ENCODE data around the gene NUMB.

Gene NUMB

DNA sequence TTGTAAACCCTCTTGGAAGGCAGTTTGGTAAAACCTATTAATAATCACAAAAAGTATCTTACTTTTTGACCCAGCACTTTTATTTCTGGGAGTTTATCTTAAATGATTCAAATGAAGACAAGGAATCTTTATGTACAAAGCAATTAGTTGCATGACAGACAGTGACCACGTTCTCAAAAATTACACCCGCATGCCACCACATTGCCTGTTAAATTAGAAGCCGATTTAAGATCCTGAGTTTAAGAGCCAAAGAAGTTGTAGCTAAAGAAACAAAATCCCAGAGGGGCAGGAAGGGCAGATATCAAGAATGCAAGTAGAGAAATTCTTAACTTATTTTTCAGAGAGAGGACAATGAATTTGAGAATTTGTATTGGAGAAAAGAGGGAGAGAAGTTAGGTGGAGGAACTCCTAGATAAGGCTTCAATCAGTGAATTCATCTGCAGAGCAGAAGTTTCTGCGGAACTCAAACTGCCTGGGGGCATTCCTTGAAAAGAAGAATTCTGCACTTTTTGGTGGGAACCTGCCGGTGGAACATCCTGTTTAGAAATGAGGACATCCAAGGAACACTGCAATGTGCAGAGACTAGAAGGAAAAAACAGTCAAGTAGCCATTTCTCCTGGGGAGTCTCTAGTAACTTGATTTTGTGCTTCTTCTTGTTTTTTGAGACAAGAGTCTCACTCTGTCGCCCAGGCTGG is 31.3 kb upstream of the NUMB start:
- H3K27me3 ChIP-seq (ENCODE audit: insufficient read depth, low read length) = no peaks in the 10 kb centered on the region
- peaks cover 10 to 20% of the 10 kb centered on the region in 2 experiments for H3K4me1 ChIP-seq (ENCODE audit: control insufficient read depth in 1 of 2, insufficient read depth in 2 of 2, low read length in 2 of 2)
- peak; percentile 94 to 99 for DNase-seq
- no peak overlapping the region for H4K91ac ChIP-seq (ENCODE audit: low read depth, low read length)
- no peak overlapping the region for H3K4me3 ChIP-seq (ENCODE audit: low read depth, low read length)
- WGBS (ENCODE audit: extremely low coverage, insufficient coverage, insufficient read length) = no CpG with 5 or more reads among the region's 6 CpGs
- no peak overlapping the region for H3K4ac ChIP-seq (ENCODE audit: low read depth, low read length)
- no peak overlapping the region for H3K9ac ChIP-seq (ENCODE audit: low read length)
- H3K23ac ChIP-seq (ENCODE audit: low read length) = no peak overlapping the region
- peaks cover 9% of the 10 kb centered on the region for H3K79me2 ChIP-seq (ENCODE audit: control insufficient read depth, insufficient read depth, low read length, poor library complexity)
- no peak overlapping the region for H2BK120ac ChIP-seq (ENCODE audit: insufficient read depth, low read length, poor library complexity)
- H3K79me1 ChIP-seq (ENCODE audit: low read length) = peaks cover 6% of the 10 kb centered on the region
- no peak overlapping the region for H2AFZ ChIP-seq (ENCODE audit: insufficient read depth, low read length, poor library complexity)
- H3K27ac ChIP-seq (ENCODE audit: low read depth, low read length) = no peak overlapping the region
- H3K18ac ChIP-seq (ENCODE audit: low read length) = no peak overlapping the region
- no peak overlapping the region for H2BK5ac ChIP-seq (ENCODE audit: low read depth, low read length, poor library complexity)
- peaks cover 1% of the 10 kb centered on the region for H3K9me3 ChIP-seq (ENCODE audit: insufficient read depth, low read depth, low read length)
- H4K8ac ChIP-seq (ENCODE audit: low read depth, low read length) = no peak overlapping the region
- H3K36me3 ChIP-seq (ENCODE audit: control insufficient read depth in 1 of 2, insufficient read depth in 2 of 2, low read length in 2 of 2) = no peaks in the 10 kb centered on the region
- no peak overlapping the region for H4K12ac ChIP-seq (ENCODE audit: low read depth, low read length)
- no peak overlapping the region for H3K4me2 ChIP-seq (ENCODE audit: low read length)
- no peak overlapping the region for H2AK5ac ChIP-seq (ENCODE audit: low read length)
- no peak overlapping the region for H3K14ac ChIP-seq (ENCODE audit: low read length)
- no peak overlapping the region for H2BK12ac ChIP-seq (ENCODE audit: low read length)

DNA sequence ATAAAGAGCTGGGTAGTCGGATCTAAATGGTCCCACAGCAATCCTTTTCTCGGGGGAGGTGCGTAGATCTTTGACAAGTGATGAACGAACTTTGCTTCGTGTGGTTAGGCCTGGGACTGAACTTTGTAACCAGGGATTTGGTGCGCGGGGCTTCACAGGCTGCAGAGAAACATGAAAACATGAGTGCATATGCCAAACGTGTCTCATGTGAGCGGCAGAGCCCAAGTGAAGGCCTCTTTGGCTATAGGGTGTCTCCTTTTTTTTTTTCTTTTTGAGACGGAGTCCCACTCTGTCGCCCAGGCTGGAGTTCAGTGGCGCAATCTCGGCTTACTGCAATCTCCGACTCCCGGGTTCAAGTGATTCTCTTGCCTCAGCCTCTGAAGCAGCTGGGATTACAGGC is 20.3 kb upstream of the NUMB start:
- Histone ChIP-seq H2BK5ac (ENCODE audit: low read depth, low read length, poor library complexity) (no peak overlapping the region), H3K79me1 (ENCODE audit: low read length) (no peaks in the 10 kb centered on the region), H3K4me2 (ENCODE audit: low read length) (no peak overlapping the region), H4K91ac (ENCODE audit: low read depth, low read length) (no peak overlapping the region), H3K9ac (ENCODE audit: low read length) (no peak overlapping the region), H3K4me1 (ENCODE audit: control insufficient read depth in 1 of 2, insufficient read depth in 2 of 2, low read length in 2 of 2) (no peaks in the 10 kb centered on the region), H3K36me3 (ENCODE audit: control insufficient read depth in 1 of 2, insufficient read depth in 2 of 2, low read length in 2 of 2) (no peaks in the 10 kb centered on the region), H3K9me3 (ENCODE audit: insufficient read depth, low read depth, low read length) (no peaks in the 10 kb centered on the region), H3K4ac (ENCODE audit: low read depth, low read length) (no peak overlapping the region), H3K18ac (ENCODE audit: low read length) (no peak overlapping the region), H3K14ac (ENCODE audit: low read length) (no peak overlapping the region), H2BK120ac (ENCODE audit: insufficient read depth, low read length, poor library complexity) (no peak overlapping the region), H3K79me2 (ENCODE audit: control insufficient read depth, insufficient read depth, low read length, poor library complexity) (no peaks in the 10 kb centered on the region), H3K4me3 (ENCODE audit: low read depth, low read length) (no peak overlapping the region), H3K27ac (ENCODE audit: low read depth, low read length) (no peak overlapping the region), H3K23ac (ENCODE audit: low read length) (no peak overlapping the region), H3K27me3 (ENCODE audit: insufficient read depth, low read length) (no peaks in the 10 kb centered on the region), H4K12ac (ENCODE audit: low read depth, low read length) (no peak overlapping the region), H2BK12ac (ENCODE audit: low read length) (no peak overlapping the region), H2AK5ac (ENCODE audit: low read length) (no peak overlapping the region), H2AFZ (ENCODE audit: insufficient read depth, low read length, poor library complexity) (no peak overlapping the region), H4K8ac (ENCODE audit: low read depth, low read length) (no peak overlapping the region)
- no peak for DNase-seq
- WGBS (ENCODE audit: extremely low coverage, insufficient coverage, insufficient read length) = no CpG with 5 or more reads among the region's 15 CpGs

DNA sequence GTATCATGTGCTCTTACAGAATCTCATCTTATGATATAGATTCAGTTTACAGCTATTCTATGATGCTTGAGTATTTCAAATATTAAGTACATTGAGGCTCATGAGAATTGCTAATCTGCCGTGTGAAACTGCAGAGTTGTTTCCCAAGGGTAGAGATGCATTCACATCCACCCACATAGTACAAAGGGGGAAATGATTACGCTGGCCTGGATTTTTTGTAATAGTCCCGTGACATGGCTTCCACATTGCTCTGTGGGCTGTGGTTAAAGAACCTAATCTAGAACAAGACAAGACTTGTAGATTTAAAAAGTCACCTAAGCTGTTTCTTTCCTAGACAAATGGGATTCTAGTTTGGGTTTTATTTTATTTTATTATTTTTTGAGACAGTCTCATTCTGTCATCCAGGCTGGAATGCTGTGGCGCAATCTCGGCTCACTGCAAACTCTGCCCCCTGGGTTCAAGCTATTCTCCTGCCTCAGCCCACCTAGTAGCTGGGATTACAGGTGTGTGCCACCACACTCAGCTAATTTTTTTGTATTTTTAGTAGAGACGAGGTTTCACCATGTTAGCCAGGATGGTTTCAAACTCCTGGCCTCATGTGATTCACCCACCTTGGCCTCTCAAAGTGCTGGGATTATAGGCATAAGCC is 19.4 kb upstream of the NUMB start:
- no peak overlapping the region for H3K27ac ChIP-seq (ENCODE audit: low read depth, low read length)
- no CpG with 5 or more reads among the region's 6 CpGs for WGBS (ENCODE audit: extremely low coverage, insufficient coverage, insufficient read length)

DNA sequence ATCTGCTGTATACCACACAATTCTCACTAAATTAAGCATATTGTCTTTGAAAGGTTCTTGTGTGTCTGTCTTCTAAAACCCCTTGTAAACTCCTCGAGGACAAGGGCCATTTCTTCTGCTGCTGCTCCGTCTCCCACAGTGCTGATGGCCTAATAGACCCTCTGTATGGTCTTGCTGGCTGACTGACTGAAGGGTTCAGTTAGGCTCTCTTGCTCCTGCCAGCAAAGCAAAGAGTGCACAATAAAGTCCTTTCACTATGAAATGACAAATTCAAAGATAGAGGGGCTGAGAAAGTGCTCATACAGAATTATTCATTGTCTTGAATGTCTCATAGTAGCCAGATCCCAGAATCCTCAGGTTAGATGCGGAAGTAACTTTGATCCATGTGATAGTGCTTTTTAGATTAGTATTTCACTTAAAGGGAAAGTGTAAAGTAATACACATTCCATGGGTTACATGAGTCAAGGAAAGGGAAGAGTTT is 18.1 kb upstream of the NUMB start:
- Histone ChIP-seq H3K23ac (ENCODE audit: low read length) (no peak overlapping the region), H3K9ac (ENCODE audit: low read length) (no peak overlapping the region), H4K8ac (ENCODE audit: low read depth, low read length) (no peak overlapping the region), H3K4me3 (ENCODE audit: low read depth, low read length) (no peak overlapping the region), H3K79me2 (ENCODE audit: control insufficient read depth, insufficient read depth, low read length, poor library complexity) (no peaks in the 10 kb centered on the region), H2AK5ac (ENCODE audit: low read length) (no peak overlapping the region), H2AFZ (ENCODE audit: insufficient read depth, low read length, poor library complexity) (no peak overlapping the region), H4K12ac (ENCODE audit: low read depth, low read length) (no peak overlapping the region), H3K4me2 (ENCODE audit: low read length) (no peak overlapping the region), H3K36me3 (ENCODE audit: control insufficient read depth in 1 of 2, insufficient read depth in 2 of 2, low read length in 2 of 2) (no peaks in the 10 kb centered on the region), H3K14ac (ENCODE audit: low read length) (no peak overlapping the region), H3K27me3 (ENCODE audit: insufficient read depth, low read length) (no peaks in the 10 kb centered on the region), H3K27ac (ENCODE audit: low read depth, low read length) (no peak overlapping the region), H2BK5ac (ENCODE audit: low read depth, low read length, poor library complexity) (no peak overlapping the region), H2BK120ac (ENCODE audit: insufficient read depth, low read length, poor library complexity) (no peak overlapping the region), H3K79me1 (ENCODE audit: low read length) (no peaks in the 10 kb centered on the region), H2BK12ac (ENCODE audit: low read length) (no peak overlapping the region), H3K4ac (ENCODE audit: low read depth, low read length) (no peak overlapping the region), H3K18ac (ENCODE audit: low read length) (no peak overlapping the region), H4K91ac (ENCODE audit: low read depth, low read length) (no peak overlapping the region), H3K9me3 (ENCODE audit: insufficient read depth, low read depth, low read length) (no peaks in the 10 kb centered on the region), H3K4me1 (ENCODE audit: control insufficient read depth in 1 of 2, insufficient read depth in 2 of 2, low read length in 2 of 2) (no peaks in the 10 kb centered on the region)
- DNase-seq = no peak
- WGBS (ENCODE audit: extremely low coverage, insufficient coverage, insufficient read length) = no CpG with 5 or more reads among the region's 3 CpGs

More for the DNA sequence above, 19.4 kb upstream of the NUMB start:
- Histone ChIP-seq H3K18ac (ENCODE audit: low read length) (no peak overlapping the region), H2BK12ac (ENCODE audit: low read length) (no peak overlapping the region), H3K79me1 (ENCODE audit: low read length) (no peaks in the 10 kb centered on the region), H2AFZ (ENCODE audit: insufficient read depth, low read length, poor library complexity) (no peak overlapping the region), H2AK5ac (ENCODE audit: low read length) (no peak overlapping the region), H4K12ac (ENCODE audit: low read depth, low read length) (no peak overlapping the region), H3K79me2 (ENCODE audit: control insufficient read depth, insufficient read depth, low read length, poor library complexity) (no peaks in the 10 kb centered on the region), H4K8ac (ENCODE audit: low read depth, low read length) (no peak overlapping the region), H2BK5ac (ENCODE audit: low read depth, low read length, poor library complexity) (no peak overlapping the region), H3K27me3 (ENCODE audit: insufficient read depth, low read length) (no peaks in the 10 kb centered on the region), H3K4me2 (ENCODE audit: low read length) (no peak overlapping the region), H3K4me1 (ENCODE audit: control insufficient read depth in 1 of 2, insufficient read depth in 2 of 2, low read length in 2 of 2) (no peaks in the 10 kb centered on the region), H3K4me3 (ENCODE audit: low read depth, low read length) (no peak overlapping the region), H4K91ac (ENCODE audit: low read depth, low read length) (no peak overlapping the region), H2BK120ac (ENCODE audit: insufficient read depth, low read length, poor library complexity) (no peak overlapping the region), H3K4ac (ENCODE audit: low read depth, low read length) (no peak overlapping the region), H3K9ac (ENCODE audit: low read length) (no peak overlapping the region), H3K9me3 (ENCODE audit: insufficient read depth, low read depth, low read length) (no peaks in the 10 kb centered on the region), H3K23ac (ENCODE audit: low read length) (no peak overlapping the region), H3K14ac (ENCODE audit: low read length) (no peak overlapping the region), H3K36me3 (ENCODE audit: control insufficient read depth in 1 of 2, insufficient read depth in 2 of 2, low read length in 2 of 2) (no peaks in the 10 kb centered on the region)
- DNase-seq = peak; percentile 23 to 43
